Measurements from ENCODE around the gene LDB2.

The LDB2 gene

DNA sequence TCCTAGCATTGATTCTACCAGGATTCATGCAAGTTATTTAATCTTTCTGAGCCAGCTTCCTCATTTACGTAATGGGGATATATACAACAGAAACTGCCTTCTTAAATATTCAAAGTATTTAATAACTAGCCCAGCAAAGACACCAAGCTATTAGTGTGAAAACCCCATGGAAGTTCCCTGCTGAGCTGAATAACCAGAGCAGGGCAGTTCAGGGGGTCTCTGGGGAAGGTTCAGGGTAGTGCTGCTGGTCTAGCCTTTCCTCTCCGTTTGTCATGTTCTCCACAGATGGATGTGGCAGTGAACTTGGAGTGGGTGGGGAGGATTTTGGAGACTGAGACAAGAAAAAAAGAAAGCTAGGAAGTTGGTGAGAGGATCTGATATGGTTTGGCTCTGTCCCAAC, 431.4 kb downstream of the LDB2 start:
- TF ChIP-seq ZFX (IDR thresholded peaks at IDR 0.05; ENCODE audit: borderline replicate concordance): no peak
- H3K27ac ChIP-seq: no peak overlapping the region

GRCh38 chr4:16466581-16466980, 431.9 kb downstream of the LDB2 start:
- H3K27ac ChIP-seq: no peak overlapping the region
- TF ChIP-seq, protein P1, sequence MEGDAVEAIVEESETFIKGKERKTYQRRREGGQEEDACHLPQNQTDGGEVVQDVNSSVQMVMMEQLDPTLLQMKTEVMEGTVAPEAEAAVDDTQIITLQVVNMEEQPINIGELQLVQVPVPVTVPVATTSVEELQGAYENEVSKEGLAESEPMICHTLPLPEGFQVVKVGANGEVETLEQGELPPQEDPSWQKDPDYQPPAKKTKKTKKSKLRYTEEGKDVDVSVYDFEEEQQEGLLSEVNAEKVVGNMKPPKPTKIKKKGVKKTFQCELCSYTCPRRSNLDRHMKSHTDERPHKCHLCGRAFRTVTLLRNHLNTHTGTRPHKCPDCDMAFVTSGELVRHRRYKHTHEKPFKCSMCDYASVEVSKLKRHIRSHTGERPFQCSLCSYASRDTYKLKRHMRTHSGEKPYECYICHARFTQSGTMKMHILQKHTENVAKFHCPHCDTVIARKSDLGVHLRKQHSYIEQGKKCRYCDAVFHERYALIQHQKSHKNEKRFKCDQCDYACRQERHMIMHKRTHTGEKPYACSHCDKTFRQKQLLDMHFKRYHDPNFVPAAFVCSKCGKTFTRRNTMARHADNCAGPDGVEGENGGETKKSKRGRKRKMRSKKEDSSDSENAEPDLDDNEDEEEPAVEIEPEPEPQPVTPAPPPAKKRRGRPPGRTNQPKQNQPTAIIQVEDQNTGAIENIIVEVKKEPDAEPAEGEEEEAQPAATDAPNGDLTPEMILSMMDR (IDR thresholded peaks at IDR 0.05): no peak
- no peak for TF ChIP-seq ZFX (IDR thresholded peaks at IDR 0.05; ENCODE audit: borderline replicate concordance)

DNA sequence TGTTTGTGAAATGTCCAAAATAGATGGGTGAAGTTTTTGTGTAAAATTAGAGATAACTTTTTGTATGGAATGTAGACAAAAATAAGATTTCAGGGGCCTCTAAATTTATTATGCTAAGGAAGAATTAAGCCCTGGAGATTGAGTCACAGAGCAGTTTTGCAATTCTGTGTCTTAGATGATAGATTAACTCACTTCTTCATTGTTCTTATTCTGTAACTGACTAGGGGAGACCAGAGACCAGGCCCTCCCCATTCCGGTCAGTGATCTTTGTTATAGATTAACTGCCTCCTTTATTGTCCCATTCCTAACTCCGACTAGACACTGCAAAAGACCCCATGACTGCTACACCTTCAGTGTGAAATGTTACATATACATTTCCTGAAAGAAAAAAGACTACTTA, 433.8 kb downstream of the LDB2 start:
- no peak for TF ChIP-seq ZFX (IDR thresholded peaks at IDR 0.05; ENCODE audit: borderline replicate concordance)
- TF ChIP-seq, protein P1 (IDR thresholded peaks at IDR 0.05): no peak
- H3K27ac ChIP-seq: no peak overlapping the region

DNA sequence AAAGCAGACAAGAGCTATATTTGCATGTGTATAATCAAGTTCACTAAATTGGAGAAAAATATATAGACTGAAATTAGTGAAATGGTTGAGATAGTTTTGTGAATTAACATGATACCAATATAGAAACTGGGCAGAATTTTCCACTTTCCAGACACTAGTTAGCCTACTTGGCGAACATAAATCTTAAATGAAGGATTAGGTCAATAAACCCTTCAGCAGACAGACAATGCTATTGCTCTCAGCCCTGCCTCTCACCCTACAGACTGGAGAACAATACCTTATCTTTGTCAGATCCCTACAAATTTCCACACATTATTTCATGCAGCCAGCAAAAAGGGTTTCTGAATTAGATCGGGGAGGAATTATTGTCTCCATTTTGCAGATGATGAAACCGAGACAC, 435.8 kb downstream of the LDB2 start:
- TF ChIP-seq, protein P1 (IDR thresholded peaks at IDR 0.05): no peak
- TF ChIP-seq ZFX (IDR thresholded peaks at IDR 0.05; ENCODE audit: borderline replicate concordance): no peak
- H3K27ac ChIP-seq: no peak overlapping the region

GRCh38 chr4:16461362-16461761, 437.1 kb downstream of the LDB2 start:
- TF ChIP-seq ZFX (IDR thresholded peaks at IDR 0.05; ENCODE audit: borderline replicate concordance): no peak
- TF ChIP-seq, protein P1 (IDR thresholded peaks at IDR 0.05): no peak
- no peak overlapping the region for H3K27ac ChIP-seq

DNA sequence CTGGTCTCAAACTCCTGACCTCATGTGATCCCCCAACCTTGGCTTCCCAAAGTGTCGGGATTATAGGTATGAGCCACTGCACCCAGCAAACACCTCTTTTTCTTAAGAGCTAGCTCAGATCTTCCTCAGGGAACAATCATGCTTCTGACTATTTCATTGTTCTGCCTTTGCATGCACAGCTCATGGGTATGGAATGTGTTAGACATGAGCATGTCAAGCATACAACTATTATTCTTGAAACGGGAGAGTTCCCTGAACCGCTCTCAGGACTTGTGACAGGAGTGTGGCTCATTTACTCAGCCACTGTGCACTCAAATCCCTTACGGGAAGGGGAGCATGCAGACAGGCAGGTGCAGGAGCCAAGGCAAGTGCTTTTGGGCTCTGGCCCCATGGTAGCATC, 440.5 kb downstream of the LDB2 start:
- no peak for TF ChIP-seq ZFX (IDR thresholded peaks at IDR 0.05; ENCODE audit: borderline replicate concordance)
- TF ChIP-seq, protein P1 (IDR thresholded peaks at IDR 0.05): no peak

More for the DNA sequence above, 440.5 kb downstream of the LDB2 start:
- H3K27ac ChIP-seq: no peak overlapping the region
